Fibroblast of upper back skin (primary cell): ENCODE measurements around the gene CTRB1.
"Not testable (repeated sequence)": the region's sequence is repeated elsewhere in the genome, so short reads cannot be mapped to it uniquely, and the experiment has no call there.

Experiments used
- DNase-seq: peaks from one replicate; pipeline ENCODE4 v3.0.0-alpha.2; 2013

CTRB1 gene

DNA sequence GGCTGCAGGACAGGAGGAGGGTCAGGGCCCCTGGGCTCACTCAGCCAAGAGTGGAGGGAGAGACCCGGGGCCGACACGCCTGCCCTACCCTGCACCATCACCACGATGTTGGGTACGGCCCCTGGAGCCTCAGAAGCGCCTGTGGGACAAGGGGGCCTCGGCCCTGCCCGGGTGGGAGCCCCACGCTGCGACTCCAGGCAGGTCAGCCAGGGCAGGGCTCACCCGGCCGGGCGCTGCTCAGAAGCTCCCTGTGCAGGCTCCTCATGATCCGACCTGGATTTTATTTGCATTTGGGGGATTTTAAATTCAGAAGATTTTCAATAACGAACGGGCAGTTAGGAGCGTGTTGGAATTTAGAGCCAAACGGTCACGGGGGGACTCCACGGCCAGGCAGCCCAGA is 13.9 kb upstream of the CTRB1 start:
- DNase-seq: not testable (repeated sequence)

DNA sequence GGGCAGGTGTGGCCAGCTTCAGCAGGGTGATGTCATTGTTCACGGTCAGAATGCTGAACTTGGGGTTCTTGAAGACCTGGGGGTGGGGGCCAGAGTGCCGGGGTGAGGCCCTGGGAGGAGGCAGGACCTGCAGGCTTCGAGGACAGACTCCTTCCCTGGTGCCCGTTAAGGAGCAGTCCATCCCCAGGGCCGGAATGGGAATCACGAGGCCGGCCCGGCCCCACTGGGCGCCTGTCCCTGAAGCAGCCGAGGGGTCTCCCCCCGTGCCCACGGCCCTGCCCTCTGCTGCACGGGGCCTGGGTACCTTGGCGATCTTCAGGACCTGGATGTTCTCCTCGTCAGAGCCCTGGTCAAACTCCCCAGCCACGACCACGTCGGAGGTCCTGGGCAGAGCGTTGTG is 13.3 kb upstream of the CTRB1 start:
- DNase-seq: not testable (repeated sequence)

DNA sequence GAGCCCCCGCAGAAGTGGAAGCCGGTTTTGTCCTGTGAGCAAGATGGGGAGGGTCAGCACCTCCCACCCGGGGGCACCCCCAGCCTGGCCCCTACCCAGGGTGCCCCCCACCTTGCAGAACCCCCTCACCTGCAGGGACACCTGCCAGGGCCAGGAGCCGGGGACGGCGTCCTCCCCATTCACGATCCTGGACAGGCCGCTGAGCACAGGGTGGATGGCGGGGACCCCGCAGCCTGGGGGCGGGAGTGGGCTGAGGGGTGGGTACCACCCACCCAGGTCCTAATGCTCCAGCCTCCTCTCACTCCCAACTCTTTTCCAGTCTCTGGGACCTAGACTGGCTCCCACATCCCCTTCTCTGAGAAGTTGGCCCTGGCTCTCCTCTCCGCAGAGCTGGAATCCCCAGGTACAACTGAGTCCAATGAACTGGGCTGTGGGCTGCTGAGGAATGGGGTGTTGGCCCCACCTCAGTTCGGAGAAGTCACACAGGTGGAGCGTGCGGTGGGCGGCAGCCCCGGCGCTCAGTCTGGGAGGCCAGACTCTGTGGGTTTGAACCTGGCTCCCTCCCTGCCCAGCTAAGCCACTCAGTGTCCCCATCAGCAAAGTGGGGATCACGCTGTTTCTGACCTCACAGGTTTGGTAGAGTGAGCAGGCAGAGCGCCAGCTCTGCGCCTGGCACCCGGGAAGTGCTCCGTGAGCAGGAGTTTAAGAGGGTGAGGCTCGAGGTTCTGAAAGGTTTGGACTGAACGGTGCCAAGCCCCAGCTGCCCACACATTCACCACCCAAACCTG is 12.6 kb upstream of the CTRB1 start:
- DNase-seq: not testable (repeated sequence)

DNA sequence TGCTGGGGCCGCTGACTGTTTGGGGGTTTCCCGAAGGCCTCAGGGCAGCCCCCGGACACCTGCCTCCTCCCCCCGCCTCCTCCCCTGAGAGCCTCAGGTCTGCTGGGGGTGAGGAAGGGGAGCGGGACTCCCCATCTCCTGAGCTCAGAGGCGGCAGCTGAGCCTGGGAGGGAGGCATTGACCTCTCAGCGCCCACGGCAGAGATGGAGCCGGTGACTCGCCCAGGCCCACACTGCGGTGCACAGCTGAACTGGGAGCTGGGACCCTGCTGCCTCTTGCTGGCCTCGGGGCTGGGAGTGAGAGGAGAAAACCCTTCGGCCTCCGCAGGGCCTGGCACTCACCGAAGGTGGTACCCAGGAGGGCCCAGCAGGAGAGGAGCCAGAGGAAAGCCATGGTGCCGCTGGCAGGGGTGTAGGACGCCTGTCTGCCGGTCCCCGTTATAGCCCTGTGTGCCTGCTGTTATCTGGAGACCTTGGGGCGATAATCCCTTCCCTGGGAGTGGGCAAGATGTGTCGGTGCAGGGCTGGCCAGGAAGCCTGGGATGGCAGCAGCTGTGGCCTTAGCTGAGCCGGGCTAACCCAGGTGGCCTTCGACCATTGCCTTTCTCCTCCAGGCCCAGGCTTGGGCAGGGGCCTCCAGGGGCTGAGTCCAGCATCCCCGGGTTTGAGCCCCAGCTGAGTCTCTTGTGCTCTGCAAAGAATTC is 11.9 kb upstream of the CTRB1 start, which contains the start of gene CTRB2:
TSS of gene CTRB2 (minus strand) at position 413 of the 703 bp plus-strand sequence. CDS start at position 393, 20 bp downstream.
- no peak for DNase-seq

DNA sequence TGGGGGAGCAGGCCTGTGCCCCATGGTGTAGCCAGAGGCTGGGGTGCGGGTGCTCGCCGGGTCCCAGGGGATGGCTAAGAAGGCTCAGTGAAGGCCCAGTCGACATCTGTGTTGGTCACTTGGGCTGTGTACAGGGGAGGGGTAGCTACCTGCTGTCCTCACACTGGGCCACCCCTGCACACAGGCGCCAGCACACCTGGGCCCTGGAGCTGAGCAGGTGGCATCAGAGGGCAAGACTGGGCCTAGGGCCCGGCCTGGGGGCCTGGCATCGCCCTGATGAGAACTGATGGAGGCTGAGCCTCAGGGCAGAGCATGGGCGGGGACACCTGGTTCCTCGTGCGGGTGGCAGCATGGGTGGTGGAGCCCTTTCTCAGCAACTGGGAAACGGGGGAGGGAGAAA is 11.0 kb upstream of the CTRB1 start:
- no peak for DNase-seq

DNA sequence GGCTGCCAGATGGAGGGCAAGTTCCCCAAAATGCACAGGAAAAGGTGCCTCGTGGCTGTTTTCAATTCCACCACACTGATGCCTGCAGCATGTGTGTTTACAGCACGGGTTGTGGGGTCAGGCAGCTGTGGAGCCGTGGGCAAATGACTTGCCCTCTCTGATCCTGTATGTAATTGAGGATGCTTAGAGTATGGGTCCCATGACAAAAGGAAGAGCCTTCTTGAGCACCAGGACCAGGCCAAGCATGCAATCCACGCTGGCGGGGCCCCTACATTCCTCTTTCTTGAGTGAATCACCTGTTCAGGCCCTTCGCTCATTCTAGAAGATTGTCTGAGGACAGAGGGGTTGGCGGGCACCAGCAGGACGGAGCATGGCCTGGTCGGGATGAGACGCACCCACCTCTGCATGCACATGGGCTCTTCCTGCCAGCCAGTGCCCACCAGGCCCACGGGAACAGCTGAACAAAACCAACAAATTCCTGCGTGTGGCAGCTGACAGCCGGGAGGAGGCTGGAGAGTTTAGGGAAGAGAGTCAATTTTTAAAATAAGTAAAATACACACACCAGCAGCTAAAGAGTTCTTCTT is 10.5 kb upstream of the CTRB1 start:
- no peak for DNase-seq

DNA sequence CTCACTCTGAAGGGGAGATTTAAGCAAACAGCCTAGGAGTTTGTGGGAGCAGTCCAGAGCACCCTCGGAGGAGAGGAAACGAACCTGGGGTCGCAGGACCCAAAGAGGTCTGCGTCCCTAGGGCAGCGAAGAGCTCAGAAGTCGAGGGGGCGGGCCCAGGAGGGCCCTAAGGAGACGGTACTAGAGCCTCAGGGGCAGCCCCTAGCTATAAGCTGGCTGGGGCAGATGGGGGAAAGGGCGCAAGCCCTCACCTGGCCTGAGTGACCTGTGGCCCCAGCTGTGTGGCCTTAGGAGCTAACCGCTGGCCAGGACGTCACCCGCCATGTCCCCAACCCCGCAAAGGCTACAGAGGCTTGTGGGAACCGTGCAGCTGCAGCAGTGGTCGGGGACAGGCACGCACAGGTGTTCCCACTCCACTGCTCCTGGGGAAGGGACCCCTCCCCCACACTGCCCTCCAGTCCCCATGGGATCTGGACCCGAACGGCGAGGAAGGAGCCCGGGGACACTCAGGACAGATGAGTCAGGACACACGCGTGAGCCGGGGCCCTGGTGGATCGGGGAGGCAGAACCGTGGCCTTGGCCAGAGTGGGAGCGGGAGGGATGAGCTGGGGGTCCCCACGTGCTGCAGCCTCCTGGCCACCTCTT is 9.8 kb upstream of the CTRB1 start:
- DNase-seq: no peak

DNA sequence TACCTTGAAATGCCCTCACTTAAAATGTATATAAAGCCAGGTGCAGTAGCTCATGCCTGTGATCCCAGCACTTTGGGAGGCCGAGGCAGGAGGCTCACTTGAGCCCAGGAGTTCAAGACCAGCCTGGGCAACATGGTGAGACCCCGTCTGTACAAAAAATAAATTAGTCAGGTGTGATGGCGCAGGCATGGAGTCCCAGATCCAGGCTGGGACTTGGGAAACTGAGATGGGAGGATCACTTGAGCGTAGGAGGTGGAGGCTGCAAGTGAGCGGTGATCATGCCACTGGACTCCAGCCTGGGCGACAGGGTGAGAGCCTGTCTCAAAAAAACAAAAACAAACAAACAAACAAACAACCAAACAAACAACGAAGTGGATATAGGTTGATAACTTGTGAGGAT is 9.3 kb upstream of the CTRB1 start:
- not testable (repeated sequence) for DNase-seq

DNA sequence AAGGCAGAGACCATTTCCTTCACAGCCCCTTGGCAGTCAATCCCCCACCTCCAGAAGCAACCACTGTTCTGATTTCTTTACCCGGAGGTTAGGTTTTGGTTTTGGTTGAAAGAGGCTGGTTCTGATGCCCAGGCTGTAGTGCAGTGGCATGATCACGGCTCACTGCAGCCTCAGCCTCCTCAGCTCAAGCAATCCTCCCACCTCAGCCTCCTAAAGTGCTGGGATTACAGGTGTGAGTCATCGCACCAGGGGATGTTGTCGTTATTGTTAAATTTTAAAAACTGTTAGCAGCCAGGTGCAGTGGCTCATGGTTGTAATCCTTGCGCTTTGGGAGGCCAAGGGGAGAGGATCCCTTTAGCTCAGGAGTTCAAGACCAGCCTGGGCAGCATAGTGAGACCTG is 8.8 kb upstream of the CTRB1 start:
- DNase-seq: no peak

DNA sequence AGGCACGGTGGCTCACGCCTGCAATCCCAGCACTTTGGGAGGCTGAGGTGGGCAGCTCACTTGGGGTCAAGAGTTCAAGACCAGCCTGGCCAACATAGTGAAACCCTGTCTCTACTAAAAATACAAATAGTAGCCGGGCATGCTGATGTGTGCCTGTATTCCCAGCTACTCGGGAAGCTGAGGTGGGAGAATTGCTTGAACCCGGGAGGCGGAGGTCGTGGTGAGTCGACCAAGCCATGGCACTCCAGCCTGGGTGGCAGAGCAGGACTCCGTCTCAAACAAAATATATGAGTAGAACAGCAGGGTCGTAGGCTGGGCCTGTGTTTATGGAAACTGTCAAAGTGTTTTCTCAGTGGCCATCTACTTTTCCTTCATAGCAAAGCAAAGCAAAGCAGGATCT is 7.5 kb upstream of the CTRB1 start:
- DNase-seq: not testable (repeated sequence)

DNA sequence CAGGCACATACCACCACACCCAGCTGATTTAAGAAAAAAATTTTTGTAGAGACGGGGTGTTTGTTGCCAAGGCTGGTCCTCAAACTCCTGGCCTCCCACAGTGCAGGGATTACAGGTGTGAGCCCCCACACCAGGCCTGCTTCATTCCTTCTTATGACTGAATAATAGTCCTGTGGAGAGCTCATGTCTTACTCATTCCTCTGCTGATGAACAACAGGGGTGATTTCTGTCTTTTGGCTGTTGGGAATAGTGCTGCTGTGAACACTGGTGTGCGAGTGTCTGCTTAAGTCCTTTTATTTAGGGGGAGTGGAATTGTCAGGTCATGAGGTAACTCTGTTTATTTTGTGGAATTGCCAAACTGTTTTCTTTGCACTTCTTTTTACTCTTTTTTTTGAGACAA is 2.7 kb upstream of the CTRB1 start:
- DNase-seq: no peak

DNA sequence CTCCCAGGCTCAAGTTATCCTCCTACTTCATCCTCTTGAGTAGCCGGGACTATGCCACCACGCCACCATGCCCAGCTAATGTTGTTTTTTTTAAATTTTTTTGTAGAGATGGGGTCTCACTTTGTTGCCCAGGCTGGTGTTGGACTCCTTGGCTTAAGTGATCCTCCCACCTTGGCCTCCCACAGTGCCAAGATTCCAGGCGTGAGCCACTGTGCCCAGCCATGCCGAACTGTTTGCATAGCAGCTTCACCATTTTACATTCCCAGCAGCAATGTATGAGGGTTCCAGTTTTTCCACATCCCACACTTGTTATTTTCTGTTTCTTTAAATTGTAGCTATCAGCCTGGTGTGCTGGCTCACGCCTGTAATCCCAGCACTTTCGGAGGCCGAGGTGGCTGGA is 2.2 kb upstream of the CTRB1 start:
- no peak for DNase-seq

DNA sequence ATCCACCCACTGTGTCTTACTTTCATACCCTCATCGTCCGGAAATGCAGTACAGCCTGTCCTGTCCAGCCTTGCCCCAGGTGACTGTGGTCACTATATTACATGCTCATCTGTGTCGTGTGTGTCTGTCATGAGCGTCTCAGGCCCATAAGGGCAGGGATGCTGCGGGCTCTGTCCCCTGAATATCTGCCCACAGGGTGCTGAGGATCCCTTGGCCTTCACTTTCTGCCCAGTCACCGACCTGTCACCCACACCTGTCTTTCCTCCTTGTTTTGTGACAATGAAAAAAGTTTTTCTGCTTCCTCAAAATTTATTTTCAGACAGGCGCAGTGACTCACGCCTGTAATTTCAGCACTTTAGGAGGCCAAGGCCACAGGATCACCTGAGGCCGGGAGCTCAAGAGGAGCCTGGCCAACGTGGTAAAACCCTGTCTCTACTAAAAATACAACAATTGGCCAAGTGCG is 1.4 kb upstream of the CTRB1 start:
- DNase-seq: no peak

DNA sequence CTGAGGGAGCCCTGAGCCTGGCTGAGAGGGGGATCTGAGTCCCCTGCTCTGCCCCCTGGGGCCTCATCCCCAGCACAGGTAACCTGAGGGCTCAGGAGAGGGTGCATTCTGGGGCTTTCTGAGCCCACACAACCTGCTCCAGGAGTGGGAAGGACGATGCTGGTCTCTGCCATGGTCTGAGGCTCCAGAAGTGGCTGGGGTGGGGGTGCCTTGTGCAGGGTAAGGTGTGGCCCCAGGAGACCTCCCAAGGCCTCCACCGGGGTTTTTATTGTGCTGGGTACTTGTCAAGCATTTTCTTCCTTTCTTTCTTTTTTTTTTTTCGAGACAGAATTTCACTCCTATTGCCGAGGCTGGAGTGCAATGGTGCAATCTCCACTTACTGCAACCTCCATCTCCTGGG is 300 bp downstream of the CTRB1 start:
- no peak for DNase-seq

DNA sequence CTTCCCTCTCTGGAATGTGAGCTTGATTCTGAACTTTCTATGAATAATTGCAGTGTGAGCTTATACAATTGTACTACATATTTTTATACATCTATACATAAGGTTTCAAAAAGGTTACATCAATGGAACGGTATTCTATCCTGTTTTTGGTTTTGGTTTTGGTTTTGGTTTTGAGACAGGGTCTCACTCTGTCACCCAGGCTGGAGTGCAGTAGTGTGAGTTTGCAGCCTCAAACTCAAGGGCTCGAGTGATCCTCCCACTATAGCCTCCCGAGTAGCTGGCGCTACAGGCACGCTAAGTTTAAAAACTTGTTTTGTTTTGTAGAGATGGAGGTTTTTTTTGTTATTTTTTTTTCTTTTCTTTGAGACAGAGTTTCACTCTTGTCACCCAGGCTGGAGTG is 1.1 kb downstream of the CTRB1 start:
- DNase-seq: no peak

DNA sequence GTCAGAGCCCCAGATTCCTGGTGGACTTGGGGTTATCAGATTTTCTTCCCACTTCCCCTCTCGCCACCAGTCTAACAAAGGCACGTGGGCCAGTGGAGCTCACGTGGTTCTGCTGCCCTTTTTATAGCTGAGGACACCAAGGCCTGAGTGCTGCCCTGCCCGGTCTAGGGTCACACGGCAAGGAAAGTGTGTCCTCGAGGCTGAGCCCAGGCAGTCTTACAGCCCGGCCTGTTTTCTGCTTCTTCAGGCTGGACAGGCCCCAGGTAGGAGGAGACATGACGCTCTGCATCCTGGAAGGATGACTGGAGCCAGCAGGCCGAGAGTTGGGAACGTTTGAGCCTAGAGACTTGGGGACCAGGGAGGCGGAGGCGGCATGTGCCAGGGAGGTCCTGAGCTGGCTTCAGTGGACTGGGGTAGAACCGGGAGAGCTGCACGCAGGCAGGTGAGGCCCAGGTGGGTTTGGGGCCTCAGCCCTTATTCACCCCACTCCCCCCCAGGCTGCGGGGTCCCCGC is 3.5 kb downstream of the CTRB1 start:
- DNase-seq: no peak

DNA sequence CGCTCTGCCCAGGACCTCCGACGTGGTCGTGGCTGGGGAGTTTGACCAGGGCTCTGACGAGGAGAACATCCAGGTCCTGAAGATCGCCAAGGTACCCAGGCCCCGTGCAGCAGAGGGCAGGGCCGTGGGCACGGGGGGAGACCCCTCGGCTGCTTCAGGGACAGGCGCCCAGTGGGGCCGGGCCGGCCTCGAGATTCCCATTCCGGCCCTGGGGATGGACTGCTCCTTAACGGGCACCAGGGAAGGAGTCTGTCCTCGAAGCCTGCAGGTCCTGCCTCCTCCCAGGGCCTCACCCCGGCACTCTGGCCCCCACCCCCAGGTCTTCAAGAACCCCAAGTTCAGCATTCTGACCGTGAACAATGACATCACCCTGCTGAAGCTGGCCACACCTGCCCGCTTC is 4.3 kb downstream of the CTRB1 start:
- DNase-seq: not testable (repeated sequence)

DNA sequence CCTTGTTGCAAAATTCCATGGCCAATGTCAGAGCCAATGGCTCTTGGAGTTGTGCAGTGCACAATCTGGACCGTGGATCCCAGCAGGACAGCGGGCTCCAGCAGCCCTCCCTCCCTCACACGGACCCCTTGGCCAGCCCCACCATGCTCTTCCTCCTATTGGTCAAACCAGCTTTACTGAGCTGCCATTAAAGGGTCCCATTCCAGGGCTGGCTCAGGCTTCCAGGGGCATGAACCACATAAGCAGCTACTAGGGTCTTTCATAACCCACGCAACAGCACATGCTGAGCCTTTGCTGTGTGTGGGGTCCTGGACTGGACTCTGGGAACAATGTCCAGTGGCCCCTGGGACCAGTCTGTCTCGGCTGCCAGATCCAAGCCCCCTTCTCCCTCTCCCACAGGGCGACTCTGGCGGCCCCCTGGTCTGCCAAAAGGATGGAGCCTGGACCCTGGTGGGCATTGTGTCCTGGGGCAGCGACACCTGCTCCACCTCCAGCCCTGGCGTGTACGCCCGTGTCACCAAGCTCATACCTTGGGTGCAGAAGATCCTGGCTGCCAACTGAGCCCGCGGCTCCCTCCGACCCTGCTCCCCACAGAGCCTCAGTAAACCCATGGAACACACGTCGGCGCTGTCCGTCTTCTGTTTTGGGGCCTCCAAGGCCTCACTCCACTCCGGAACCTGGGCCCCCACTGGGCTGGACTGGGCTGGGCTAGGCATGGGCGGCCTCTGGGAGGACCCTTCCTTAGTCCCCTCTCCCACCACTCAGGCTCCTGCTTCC is 5.7 kb downstream of the CTRB1 start:
- DNase-seq: no peak

DNA sequence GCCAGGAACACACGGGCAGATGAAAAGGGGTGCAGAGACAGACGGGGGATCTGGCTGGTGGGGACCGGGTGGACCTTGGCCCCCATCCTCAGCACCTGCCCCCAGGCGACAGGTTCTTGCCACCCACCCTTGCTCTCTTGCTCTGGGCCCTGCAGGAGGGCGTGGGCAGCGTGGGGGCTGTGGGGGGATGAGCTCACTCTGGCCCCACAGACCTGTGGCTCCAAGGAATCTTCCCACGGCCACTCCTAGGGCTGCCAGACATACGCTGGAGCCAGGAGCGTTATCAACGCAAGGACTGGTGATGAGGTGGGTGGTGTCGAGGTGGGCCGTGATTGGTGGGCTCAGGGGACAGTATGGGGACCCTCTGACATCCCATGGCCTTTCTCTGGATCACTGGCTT is 6.3 kb downstream of the CTRB1 start:
- no peak for DNase-seq

DNA sequence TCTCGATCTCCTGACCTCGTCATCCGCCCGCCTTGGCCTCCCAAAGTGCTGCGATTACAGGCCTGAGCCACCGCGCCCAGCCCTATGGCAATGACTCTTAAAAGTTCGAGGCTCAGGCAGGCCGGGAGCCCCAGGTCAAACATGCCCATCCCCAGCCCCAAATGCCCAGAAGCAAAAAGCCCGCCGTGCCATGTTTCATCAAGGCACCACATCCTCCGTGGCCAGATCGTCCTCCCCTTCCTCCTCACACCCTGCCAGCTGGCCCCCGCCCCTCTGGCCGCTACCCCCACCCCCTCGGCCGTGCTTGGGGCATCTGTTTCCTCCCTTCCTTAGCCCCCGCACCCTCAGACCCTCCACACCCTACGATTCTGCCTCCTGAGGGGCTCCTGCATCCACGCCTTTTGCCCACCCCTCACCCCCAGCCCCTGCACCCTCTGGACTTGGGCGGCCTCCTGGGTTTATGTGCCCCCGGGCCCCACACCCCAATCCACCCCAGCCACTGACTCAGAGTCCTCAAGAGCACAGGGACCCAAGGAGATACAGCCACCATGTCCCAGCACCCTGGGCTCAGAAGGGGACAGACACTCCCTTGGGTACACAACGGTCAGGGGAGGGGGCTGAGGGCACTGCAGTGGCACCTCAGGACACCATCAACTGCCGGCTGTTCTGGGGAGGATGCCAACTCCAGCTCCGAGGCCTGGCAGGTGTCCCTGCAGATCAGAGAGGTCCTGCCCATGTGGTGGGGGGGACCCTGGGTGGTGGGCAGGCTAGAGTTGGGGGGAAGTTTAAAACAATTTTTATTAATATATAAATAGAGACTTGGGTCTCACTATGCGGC is 7.1 kb downstream of the CTRB1 start:
- no peak for DNase-seq
